ENCODE data around the gene CHST9. TPM values are rescaled to one million over a fixed set of nuclear protein-coding genes. Genes with fewer than 3 reads are reported as not detected.

The CHST9 gene
- total RNA-seq, 6 experiments from 2014 or later, result 3.8 to 24.2 (median 9.8) TPM

- WGBS (ENCODE audit: insufficient coverage, low coverage, low lambda C conversion rate, missing lambda C conversion rate), result 47% methylated on average over 1 of the region's 1 CpG
- H3K36me3 ChIP-seq, result no peaks in the 10 kb centered on the region
Observed at GRCh38 chr18:27009293-27009692, 175.8 kb downstream of the CHST9 start.

GRCh38 chr18:27008575-27008974 lies 176.5 kb downstream of the CHST9 start:
- intact Hi-C loops (cut with DNase I), result no loop called here
- H3K4me3 ChIP-seq, result no peak overlapping the region
- 78% methylated on average over 3 of the region's 3 CpGs for WGBS (ENCODE audit: insufficient coverage, low coverage, low lambda C conversion rate, missing lambda C conversion rate)

More at GRCh38 chr18:27009293-27009692, 175.8 kb downstream of the CHST9 start:
- TF ChIP-seq POLR2A (IDR thresholded peaks at IDR 0.05) (no peak), CTCF (IDR thresholded peaks at IDR 0.05) (no peak)
- H3K27ac ChIP-seq, result no peak overlapping the region
- no peak overlapping the region for H3K4me3 ChIP-seq
- no peaks in the 10 kb centered on the region for H3K9me3 ChIP-seq
- no peaks in the 10 kb centered on the region for H3K27me3 ChIP-seq
- intact Hi-C loops (cut with DNase I), result no loop called here
- no peaks in the 10 kb centered on the region for H3K4me1 ChIP-seq
- ATAC-seq (no peak), DNase-seq (no peak)

GRCh38 chr18:27007880-27008279 lies 177.2 kb downstream of the CHST9 start:
- no peaks in the 10 kb centered on the region for H3K4me1 ChIP-seq
- no peak for ATAC-seq
- H3K9me3 ChIP-seq, result no peaks in the 10 kb centered on the region
- 27% methylated on average over 2 of the region's 2 CpGs for WGBS (ENCODE audit: insufficient coverage, low coverage, low lambda C conversion rate, missing lambda C conversion rate)
- H3K4me3 ChIP-seq, result no peak overlapping the region
- no peaks in the 10 kb centered on the region for H3K36me3 ChIP-seq
- no peaks in the 10 kb centered on the region for H3K27me3 ChIP-seq
- intact Hi-C loops (cut with DNase I), result no loop called here
- TF ChIP-seq POLR2A (IDR thresholded peaks at IDR 0.05) (no peak), CTCF (IDR thresholded peaks at IDR 0.05) (no peak)
- no peak overlapping the region for H3K27ac ChIP-seq
- DNase-seq, result no peak

More at GRCh38 chr18:27008575-27008974, 176.5 kb downstream of the CHST9 start:
- Histone ChIP-seq H3K9me3 (no peaks in the 10 kb centered on the region), H3K27me3 (no peaks in the 10 kb centered on the region), H3K36me3 (no peaks in the 10 kb centered on the region), H3K4me1 (no peaks in the 10 kb centered on the region), H3K27ac (no peak overlapping the region)
- no peak for TF ChIP-seq CTCF (IDR thresholded peaks at IDR 0.05)
- TF ChIP-seq POLR2A (IDR thresholded peaks at IDR 0.05), result no peak
- ATAC-seq, result no peak
- DNase-seq, result no peak

GRCh38 chr18:27005589-27005988 lies 179.5 kb downstream of the CHST9 start:
- WGBS (ENCODE audit: insufficient coverage, low coverage, low lambda C conversion rate, missing lambda C conversion rate), result 23% methylated on average over 1 of the region's 1 CpG
- H3K9me3 ChIP-seq, result no peaks in the 10 kb centered on the region
- intact Hi-C loops (cut with DNase I), result no loop called here
- H3K4me3 ChIP-seq, result no peak overlapping the region
- ATAC-seq (peak in 3 of 4 donors; percentile 31 to 62 (median 51)), DNase-seq (no peak)
- H3K27ac ChIP-seq, result no peak overlapping the region
- H3K4me1 ChIP-seq, result no peaks in the 10 kb centered on the region
- no peak for TF ChIP-seq POLR2A (IDR thresholded peaks at IDR 0.05)
- TF ChIP-seq CTCF (IDR thresholded peaks at IDR 0.05), result peak in 3 of 4 donors; percentile 28 to 39 (median 31)
- no peaks in the 10 kb centered on the region for H3K36me3 ChIP-seq
- H3K27me3 ChIP-seq, result no peaks in the 10 kb centered on the region
